GM12878 (cell line): ENCODE results near the gene SERPINE2. TPM values are rescaled to one million over a fixed set of nuclear protein-coding genes. Genes with fewer than 3 reads are reported as not detected.

Source experiments
- ATAC-seq: fragments of 200-7000 bp; cut with Tn5 transposase; 3 replicates; pipeline ENCODE4 v1.9.1; 2020; ENCODE audit warnings: mild to moderate bottlenecking, moderate library complexity
- BruUV-seq: library from RNA; stranded (reverse); fragments of 400-500 nt; replicated peaks from 2 replicates; lab custom pipeline; 2021; lab: Mats Ljungman, UMichigan
- CTCF ChIA-PET: fragments of 300-600 bp; sonication (Branson Sonifier 250); formaldehyde crosslinking; extraction: SDS; loops from one replicate; lab custom pipeline; 2021; ENCODE audit warnings: inconsistent platforms; lab: Yijun Ruan, JAX
- POLR2A ChIA-PET: fragments of 350-600 bp; formaldehyde crosslinking; extraction: SDS; loops from one replicate; lab custom pipeline; 2021; ENCODE audit warnings: inconsistent platforms; lab: Charles Lee
- RAD21 ChIA-PET: fragments of 300-600 bp; sonication (Branson Sonifier 250); formaldehyde crosslinking; loops from one replicate; lab custom pipeline; 2023; ENCODE audit warnings: antibody characterized with exemption; ENCODE audit not compliant: unreplicated experiment; lab: Charles Lee
- SMC1A ChIA-PET: fragments of 300-600 bp; sonication (Branson Sonifier 250); formaldehyde crosslinking; loops from one replicate; lab custom pipeline; 2023; ENCODE audit not compliant: unreplicated experiment, uncharacterized antibody; lab: Charles Lee
- DNase-seq: peaks from one replicate; pipeline ENCODE4 v3.0.0-alpha.2; 2011; ENCODE audit warnings: low read depth, low spot score
- FAIRE-seq: peaks from 3 replicates; lab custom pipeline; 2011; peaks lifted over from hg19 to GRCh38; lab: Jason Lieb, UNC
- H2AFZ ChIP-seq: 2 replicates; pipeline ENCODE4 v1.6.0; 2011; ENCODE audit warnings: low read depth, low read length, control low read depth; ENCODE audit not compliant: control insufficient read depth
- H3K27ac ChIP-seq: 2 replicates; pipeline ENCODE4 v1.5.1; 2011; ENCODE audit warnings: control low read depth; ENCODE audit not compliant: control insufficient read depth, insufficient read depth
- H3K27me3 ChIP-seq, 2 experiments: replicated peaks in 1 of 2; 2 replicates each; pipeline versions ENCODE4 v1.6.0 to v1.6.1; 2011; ENCODE audit warnings: low read length in 1 of 2; ENCODE audit not compliant: control insufficient read depth in 2 of 2, insufficient read depth in 2 of 2
- H3K36me3 ChIP-seq, 2 experiments: 2 replicates each; pipeline ENCODE4 v1.5.1; 2011; ENCODE audit warnings: low read length in 1 of 2; ENCODE audit not compliant: control insufficient read depth in 2 of 2, insufficient read depth in 2 of 2
- H3K4me1 ChIP-seq: 2 replicates; pipeline ENCODE4 v1.6.1; 2011; ENCODE audit warnings: mild to moderate bottlenecking, low read length, moderate library complexity, mixed read lengths; ENCODE audit not compliant: control insufficient read depth, insufficient read depth
- H3K4me2 ChIP-seq: 2 replicates; pipeline ENCODE4 v1.6.0; 2011; ENCODE audit warnings: control low read depth; ENCODE audit not compliant: control insufficient read depth, insufficient read depth
- H3K4me3 ChIP-seq: fragments of 200-600 bp; sonication (generic); 2 replicates; pipeline ENCODE4 v1.5.1; 2016
- H3K79me2 ChIP-seq: 2 replicates; pipeline ENCODE4 v1.6.0; 2011; ENCODE audit warnings: low read length; ENCODE audit not compliant: control insufficient read depth, insufficient read depth
- H3K9ac ChIP-seq: 2 replicates; pipeline ENCODE4 v1.8.0; 2011; ENCODE audit warnings: low read length, control low read depth, mixed read lengths; ENCODE audit not compliant: control insufficient read depth, insufficient read depth
- H3K9me3 ChIP-seq: replicated peaks from 3 replicates; pipeline ENCODE4 v1.5.1; 2011; ENCODE audit warnings: mild to moderate bottlenecking, low read length; ENCODE audit not compliant: control insufficient read depth, insufficient read depth
- H4K20me1 ChIP-seq: 2 replicates; pipeline ENCODE4 v1.6.0; 2011; ENCODE audit not compliant: control insufficient read depth, insufficient read depth
- ATF7 ChIP-seq: fragments of 450-650 bp; IDR thresholded peaks from 2 replicates; pipeline ENCODE4 v1.6.1; 2016; ENCODE audit warnings: low read depth, mild to moderate bottlenecking
- BCLAF1 ChIP-seq: fragments of 450-650 bp; IDR thresholded peaks from 2 replicates; pipeline ENCODE4 v1.6.1; 2017; ENCODE audit warnings: antibody characterized with exemption, mild to moderate bottlenecking, moderate library complexity
- CHD4 ChIP-seq: fragments of 200-600 bp; sonication (generic); IDR thresholded peaks from 2 replicates; pipeline ENCODE4 v1.6.1; 2016; ENCODE audit warnings: mild to moderate bottlenecking
- CREB1 ChIP-seq: IDR thresholded peaks from 2 replicates; pipeline ENCODE4 v1.6.1; 2012; ENCODE audit warnings: low read depth, mild to moderate bottlenecking, inconsistent platforms
- EGR1 ChIP-seq, 2 experiments: IDR thresholded peaks; 1 replicate in 1 of 2; 2 replicates in 1 of 2; pipeline ENCODE4 v1.6.1; 2011 to 2012; ENCODE audit warnings: low read depth in 2 of 2, low read length in 2 of 2, borderline replicate concordance in 1 of 2, mild to moderate bottlenecking in 1 of 2, moderate library complexity in 1 of 2
- ESRRA ChIP-seq: IDR thresholded peaks from 2 replicates; pipeline ENCODE4 v1.6.1; 2012; ENCODE audit warnings: mild to moderate bottlenecking, low read length, improper control_type of control experiment
- MTA2 ChIP-seq: fragments of 450-650 bp; IDR thresholded peaks from 2 replicates; pipeline ENCODE4 v1.6.1; 2016; ENCODE audit warnings: low read depth, mild to moderate bottlenecking, moderate library complexity
- POLR2AphosphoS5 ChIP-seq: IDR thresholded peaks from 2 replicates; pipeline ENCODE4 v1.6.1; 2011; ENCODE audit warnings: mild to moderate bottlenecking, low read length, inconsistent platforms
- RFX5 ChIP-seq: IDR thresholded peaks from 2 replicates; pipeline ENCODE4 v1.6.1; 2011; ENCODE audit warnings: low read depth, low read length, improper control_type of control experiment
- SKIL ChIP-seq: fragments of 450-650 bp; IDR thresholded peaks from 2 replicates; pipeline ENCODE4 v1.6.1; 2017; ENCODE audit warnings: mild to moderate bottlenecking, low read depth, inconsistent platforms; ENCODE audit not compliant: poor library complexity, severe bottlenecking
- TARDBP ChIP-seq: IDR thresholded peaks from 2 replicates; pipeline ENCODE4 v1.6.1; 2016; ENCODE audit warnings: borderline replicate concordance
- ZNF622 ChIP-seq: fragments of 450-650 bp; IDR thresholded peaks from 2 replicates; pipeline ENCODE4 v1.6.1; 2017; ENCODE audit warnings: mild to moderate bottlenecking, inconsistent platforms
- ZZZ3 ChIP-seq: IDR thresholded peaks from 2 replicates; pipeline ENCODE4 v1.6.1; 2011; ENCODE audit warnings: low read depth; ENCODE audit not compliant: control insufficient read depth, insufficient read length
- WGBS: methylation state at CpG from one replicate; pipeline ENCODE4 v1.1.6; 2016; ENCODE audit warnings: low lambda C conversion rate; ENCODE audit not compliant: insufficient replicate concordance, insufficient coverage; ENCODE audit errors: missing lambda C conversion rate; 5-methylcytosine and 5-hydroxymethylcytosine counted together
- in situ Hi-C: fragments of 300-500 bp; cut with MboI; formaldehyde crosslinking; loops from 9 replicates; pipeline ENCODE4 v1.14.3; 2018; ENCODE audit warnings: mixed read lengths
- intact Hi-C: fragments of 100-400 bp; cut with micrococcal nuclease; formaldehyde crosslinking; loops from one replicate; pipeline ENCODE4 v1.14.2; 2022; ENCODE audit not compliant: unreplicated experiment
- polyA plus RNA-seq, 11 experiments: library from polyadenylated mRNA; depleted of rRNA in 4 of 11; unstranded in 6 of 11; stranded (reverse) in 5 of 11; fragments of >200 nt; fragmentation: Nextera tagmentation in 4 of 11; fragmentation: Illumina TruSeq in 1 of 11; extraction: Ambion mirVana in 4 of 11; extraction: Trizol in 1 of 11; gene quantifications; 1 replicate in 1 of 11; 2 replicates in 10 of 11; pipeline versions ENCODE4 v1.2.1 to v1.2.3, GENCODE V29; 2011 to 2016; ENCODE audit warnings: inconsistent platforms in 2 of 11, missing spikeins in 2 of 11, low read depth in 1 of 11
- total RNA-seq, 4 experiments: library from RNA; depleted of rRNA in 3 of 4; stranded (reverse); fragments of >200 nt in 3 of 4; fragmentation: Illumina TruSeq in 1 of 4; extraction: Trizol in 1 of 4; gene quantifications; 2 replicates each; pipeline versions ENCODE4 v1.2.1 to v1.2.3, GENCODE V29; 2013 to 2021
- TF ChIP-seq, protein P1 (sequence below): fragments of 450-650 bp; IDR thresholded peaks from 2 replicates; pipeline ENCODE4 v1.6.1; 2017; ENCODE audit warnings: low read depth, mild to moderate bottlenecking, moderate library complexity

The SERPINE2 gene
- total and polyA plus RNA-seq, 10 of the 15 experiments (the other 5 are each of a cell fraction or from before 2014, with no cell fraction given): 0.18 to 1.7 (median 0.39) TPM

GRCh38 chr2:224056889-224057288 is 17.8 kb upstream of the SERPINE2 start:
- Histone ChIP-seq H3K36me3 (no peaks in the 10 kb centered on the region), H4K20me1 (no peaks in the 10 kb centered on the region), H3K9ac (no peak overlapping the region), H3K79me2 (no peaks in the 10 kb centered on the region), H2AFZ (no peak overlapping the region), H3K4me3 (no peak overlapping the region), H3K27me3 (peaks cover 0 to 2% of the 10 kb centered on the region in 2 experiments; a peak in 1 of 4 replicates), H3K9me3 (no peaks in the 10 kb centered on the region), H3K27ac (no peak overlapping the region), H3K4me2 (no peak overlapping the region), H3K4me1 (no peaks in the 10 kb centered on the region)
- TF ChIP-seq MTA2 (no peak), POLR2AphosphoS5 (no peak), ESRRA (no peak), CHD4 (no peak), BCLAF1 (no peak), EGR1 (IDR thresholded peaks at IDR 0.05; ENCODE audit: borderline replicate concordance in 1 of 2, low read depth in 2 of 2, low read length in 2 of 2) (no peak), ZZZ3 (no peak), ATF7 (no peak), ZNF622 (no peak), RFX5 (no peak), TARDBP (no peak), CREB1 (no peak), SKIL (no peak)
- TF ChIP-seq, protein P1, sequence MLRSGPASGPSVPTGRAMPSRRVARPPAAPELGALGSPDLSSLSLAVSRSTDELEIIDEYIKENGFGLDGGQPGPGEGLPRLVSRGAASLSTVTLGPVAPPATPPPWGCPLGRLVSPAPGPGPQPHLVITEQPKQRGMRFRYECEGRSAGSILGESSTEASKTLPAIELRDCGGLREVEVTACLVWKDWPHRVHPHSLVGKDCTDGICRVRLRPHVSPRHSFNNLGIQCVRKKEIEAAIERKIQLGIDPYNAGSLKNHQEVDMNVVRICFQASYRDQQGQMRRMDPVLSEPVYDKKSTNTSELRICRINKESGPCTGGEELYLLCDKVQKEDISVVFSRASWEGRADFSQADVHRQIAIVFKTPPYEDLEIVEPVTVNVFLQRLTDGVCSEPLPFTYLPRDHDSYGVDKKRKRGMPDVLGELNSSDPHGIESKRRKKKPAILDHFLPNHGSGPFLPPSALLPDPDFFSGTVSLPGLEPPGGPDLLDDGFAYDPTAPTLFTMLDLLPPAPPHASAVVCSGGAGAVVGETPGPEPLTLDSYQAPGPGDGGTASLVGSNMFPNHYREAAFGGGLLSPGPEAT: no peak
- ChIA-PET POLR2A (no interaction called here), CTCF (no interaction called here), SMC1A (interaction anchor here (1.0 kb wide), 1 partner anchor 36 kb away, joined by 3 read pairs; no protein-coding TSS in a partner anchor), RAD21 (no interaction called here)
- in situ Hi-C loops (no loop called here), intact Hi-C loops (no loop called here)
- DNase-seq (no peak), FAIRE-seq (no peak), ATAC-seq (no peak)
- 18% methylated on average over 1 of the region's 1 CpG for WGBS
- BruUV-seq: no TSS peak
